Activated CD4-positive, CD25-positive, alpha-beta regulatory T cell treated with anti-CD3 and anti-CD28 coated beads, Interleukin-2, amount 50 U/mL, for 24 hours (primary cell): ENCODE data around the gene TUBA3E.
A peak's percentile ranks its signal among the peaks of the same experiment; 100 is the strongest.
"Not testable (repeated sequence)": the region's sequence is repeated elsewhere in the genome, so short reads cannot be mapped to it uniquely, and the experiment has no call there.

ENCODE experiments used
- ATAC-seq, 2 donors: fragments of 150-1000 bp; cut with Tn5 transposase; one replicate each; pipeline ENCODE4 v1.10.0; 2021; ENCODE audit warnings: mild to moderate bottlenecking in 1 of 2, moderate library complexity in 1 of 2

TUBA3E gene

DNA sequence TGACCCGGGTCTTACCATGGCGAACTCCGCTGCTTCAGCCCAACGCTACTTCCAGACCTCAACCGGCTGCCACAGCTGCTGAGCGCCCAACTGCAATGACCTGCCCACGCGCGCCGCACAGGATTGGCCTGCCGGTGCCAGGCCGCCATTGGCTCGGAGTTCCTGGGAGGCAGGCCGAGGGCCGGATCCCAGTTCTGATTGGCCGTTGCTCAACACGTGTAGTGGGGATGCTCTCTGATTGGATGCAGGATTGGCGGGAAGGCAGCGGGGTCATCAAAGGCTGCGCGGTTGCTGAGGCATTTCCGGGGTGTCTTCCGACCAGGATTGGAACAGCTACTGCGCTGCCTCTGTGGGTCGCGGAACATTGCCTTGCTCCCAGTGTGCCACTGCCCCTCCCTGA lies at the start of gene TUBA3E:
Gene TUBA3E (minus strand): TSS at position 97 of the 400 bp plus-strand sequence. CDS start 79 bp downstream, at position 18.
- ATAC-seq = no peak

GRCh38 chr2:130246430-130246829 lies 48.2 kb upstream of the TUBA3E start:
- ATAC-seq = no peak

DNA sequence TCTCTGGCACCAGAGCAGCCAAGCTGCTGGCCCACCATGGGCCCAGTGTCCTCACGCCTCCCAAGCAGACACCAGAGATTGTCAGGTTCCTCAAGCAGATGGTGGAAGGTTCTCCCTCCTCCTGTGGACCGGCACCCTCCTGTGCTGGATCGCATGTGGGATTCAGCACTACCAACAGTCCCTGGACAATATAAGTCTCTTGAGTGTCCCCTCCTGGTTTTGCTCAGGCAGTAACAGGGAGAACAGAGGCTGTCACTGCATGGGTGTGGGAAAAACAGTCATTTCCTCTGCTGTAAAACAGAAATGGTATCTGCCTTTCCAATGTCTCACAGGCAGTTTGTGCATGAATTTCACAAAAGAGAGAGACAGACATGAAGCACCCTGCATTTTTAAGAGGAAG lies 47.7 kb upstream of the TUBA3E start:
- ATAC-seq = no peak

- no peak for ATAC-seq
Observed at GRCh38 chr2:130243359-130243758, 45.1 kb upstream of the TUBA3E start.

- ATAC-seq = no peak
Observed at GRCh38 chr2:130241041-130241707, 42.9 kb upstream of the TUBA3E start.

GRCh38 chr2:130239581-130239980 lies 41.3 kb upstream of the TUBA3E start:
- not testable (repeated sequence) for ATAC-seq

- peak in 1 of 2 donors; percentile 38 for ATAC-seq
Observed at GRCh38 chr2:130233066-130233465, 34.8 kb upstream of the TUBA3E start.

GRCh38 chr2:130231656-130232055 lies 33.4 kb upstream of the TUBA3E start:
- ATAC-seq = no peak

- not testable (repeated sequence) for ATAC-seq
Observed at GRCh38 chr2:130230907-130231306, 32.7 kb upstream of the TUBA3E start.

DNA sequence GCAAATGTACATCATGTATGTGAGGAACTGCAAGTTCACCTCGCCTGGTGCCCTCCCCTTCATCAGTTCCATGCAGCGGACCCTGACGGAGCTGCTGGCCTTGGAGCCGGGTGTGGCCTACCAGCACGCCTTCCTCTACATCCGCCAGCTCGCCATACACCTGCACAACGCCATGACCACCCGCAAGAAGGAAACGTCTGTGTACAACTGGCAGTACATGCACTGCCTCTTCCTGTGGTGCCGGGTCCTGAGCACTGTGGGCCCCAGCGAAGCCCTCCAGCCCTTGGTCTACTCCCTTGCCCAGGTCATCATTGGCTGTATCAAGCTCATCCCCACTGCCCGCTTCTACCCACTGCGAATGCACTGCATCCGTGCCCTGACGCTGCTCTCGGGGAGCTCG lies 32.1 kb upstream of the TUBA3E start:
- not testable (repeated sequence) for ATAC-seq

DNA sequence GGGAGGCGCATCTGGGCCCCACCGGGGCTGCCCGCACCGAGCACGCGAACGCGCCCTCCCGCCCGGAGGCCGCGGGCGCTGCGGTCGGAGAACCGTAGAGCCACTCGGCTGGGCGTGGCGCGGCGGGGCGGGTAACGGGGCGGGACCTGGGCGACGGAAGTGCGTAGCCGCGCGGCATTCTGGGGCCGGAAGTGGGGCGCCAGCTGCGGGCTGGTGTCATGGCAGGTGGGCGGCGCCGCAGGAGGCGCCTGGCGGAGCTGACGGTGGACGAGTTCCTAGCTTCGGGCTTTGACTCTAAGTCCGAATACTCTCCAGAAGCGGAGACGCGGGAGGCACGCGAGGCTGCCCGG lies 30.9 kb upstream of the TUBA3E start:
- peak; percentile 25 to 43 for ATAC-seq

GRCh38 chr2:130228467-130229160 lies 30.4 kb upstream of the TUBA3E start:
- not testable (repeated sequence) for ATAC-seq

DNA sequence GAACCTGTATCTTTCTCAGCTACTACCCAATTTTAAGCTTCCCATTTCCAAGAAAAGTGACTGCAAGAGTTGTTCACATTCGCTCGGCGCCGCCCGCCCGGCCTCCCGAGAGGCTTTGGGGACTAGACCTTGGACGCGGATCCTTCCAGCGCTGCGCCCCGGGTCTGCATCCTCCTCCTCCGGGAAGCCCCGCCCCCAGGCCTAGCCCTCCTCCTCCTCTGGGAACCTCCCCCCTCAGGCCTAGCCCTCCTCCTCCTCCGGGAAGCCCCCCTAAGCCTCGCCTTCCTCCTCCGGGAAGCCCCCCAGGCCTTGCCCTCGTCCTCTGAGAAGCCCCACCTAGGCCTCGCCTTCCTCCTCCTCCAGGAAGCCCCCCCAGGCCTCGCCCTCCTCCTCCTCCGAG lies 29.8 kb upstream of the TUBA3E start:
- ATAC-seq = not testable (repeated sequence)

- ATAC-seq = peak in 1 of 2 donors; percentile 79
Observed at GRCh38 chr2:130222523-130222922, 24.3 kb upstream of the TUBA3E start.

GRCh38 chr2:130220505-130220904 lies 22.3 kb upstream of the TUBA3E start:
- not testable (repeated sequence) for ATAC-seq

DNA sequence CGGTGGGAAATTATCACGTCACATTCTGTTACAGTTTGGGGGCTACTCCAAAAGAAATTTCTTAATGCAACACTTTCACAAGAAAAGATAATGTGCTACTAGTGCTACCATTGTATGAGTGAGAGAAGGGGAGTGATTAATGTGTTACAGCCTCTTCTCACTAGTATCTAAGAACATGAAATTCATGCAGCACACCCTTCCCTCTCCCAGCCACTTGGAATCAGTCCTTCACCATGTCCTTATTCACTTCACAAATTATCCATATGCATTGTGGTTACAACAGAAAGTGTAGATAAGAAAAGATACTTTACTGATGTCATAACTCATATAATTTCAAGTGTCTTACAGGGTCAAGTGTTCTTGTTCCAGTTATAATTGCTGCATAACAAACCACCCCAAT lies 20.9 kb upstream of the TUBA3E start:
- not testable (repeated sequence) for ATAC-seq

DNA sequence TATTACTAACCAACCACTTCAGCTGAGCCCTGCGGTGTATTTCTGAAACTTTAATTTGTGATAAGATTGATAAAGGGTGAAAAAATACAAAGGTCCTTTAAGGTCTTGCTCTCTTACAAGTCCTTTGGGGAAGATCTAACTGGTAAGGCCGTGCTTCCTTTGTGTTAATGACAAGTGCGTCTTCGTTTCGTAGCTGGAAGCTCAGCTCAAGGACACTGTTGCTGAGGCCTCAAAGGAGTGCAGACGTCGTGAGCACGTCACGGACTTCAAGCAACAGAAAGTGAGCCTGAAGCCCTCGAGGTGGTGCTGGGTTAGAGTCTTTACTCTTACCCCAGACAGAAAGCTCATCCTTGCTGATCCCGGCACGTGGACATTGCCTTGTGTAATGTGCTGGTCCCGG lies 8.8 kb upstream of the TUBA3E start:
- ATAC-seq = peak; percentile 20 to 25

DNA sequence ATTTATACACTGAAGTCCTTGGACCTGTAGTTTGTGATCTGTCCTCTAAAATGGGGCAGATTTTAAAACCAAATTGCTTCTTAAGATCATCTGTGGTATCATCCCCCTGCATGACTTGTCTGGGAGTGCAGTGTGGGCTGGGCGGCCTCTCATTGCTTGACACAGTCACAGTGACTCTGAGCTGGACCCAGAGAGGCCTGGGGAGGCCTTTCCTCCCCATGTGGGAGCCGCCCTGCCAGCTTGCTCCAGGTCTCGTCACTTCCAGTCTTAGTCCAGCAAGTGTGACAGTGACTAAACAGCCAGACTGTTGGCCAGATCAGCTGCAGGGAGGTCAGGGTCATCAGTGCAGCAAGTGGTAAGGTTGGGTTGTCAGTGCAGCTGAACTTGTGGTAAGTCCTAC lies 4.9 kb upstream of the TUBA3E start:
- ATAC-seq = not testable (repeated sequence)

GRCh38 chr2:130202518-130202917 lies 4.3 kb upstream of the TUBA3E start:
- ATAC-seq = not testable (repeated sequence)

DNA sequence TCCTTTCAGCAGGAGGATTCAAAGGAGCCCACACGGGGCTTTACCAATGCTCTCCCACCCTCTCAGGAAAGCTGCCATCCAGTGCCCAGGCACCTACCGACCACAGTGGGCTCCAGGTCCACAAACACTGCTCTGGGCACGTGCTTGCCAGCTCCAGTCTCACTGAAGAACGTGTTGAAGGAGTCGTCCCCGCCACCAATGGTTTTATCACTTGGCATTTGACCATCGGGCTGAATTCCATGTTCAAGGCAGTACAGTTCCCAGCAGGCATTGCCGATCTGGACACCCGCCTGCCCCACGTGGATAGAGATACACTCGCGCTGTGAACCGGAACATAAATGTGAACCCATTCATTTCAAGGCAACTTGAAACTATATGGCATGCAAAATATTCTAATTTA lies 2.2 kb downstream of the TUBA3E start:
- ATAC-seq = not testable (repeated sequence)

DNA sequence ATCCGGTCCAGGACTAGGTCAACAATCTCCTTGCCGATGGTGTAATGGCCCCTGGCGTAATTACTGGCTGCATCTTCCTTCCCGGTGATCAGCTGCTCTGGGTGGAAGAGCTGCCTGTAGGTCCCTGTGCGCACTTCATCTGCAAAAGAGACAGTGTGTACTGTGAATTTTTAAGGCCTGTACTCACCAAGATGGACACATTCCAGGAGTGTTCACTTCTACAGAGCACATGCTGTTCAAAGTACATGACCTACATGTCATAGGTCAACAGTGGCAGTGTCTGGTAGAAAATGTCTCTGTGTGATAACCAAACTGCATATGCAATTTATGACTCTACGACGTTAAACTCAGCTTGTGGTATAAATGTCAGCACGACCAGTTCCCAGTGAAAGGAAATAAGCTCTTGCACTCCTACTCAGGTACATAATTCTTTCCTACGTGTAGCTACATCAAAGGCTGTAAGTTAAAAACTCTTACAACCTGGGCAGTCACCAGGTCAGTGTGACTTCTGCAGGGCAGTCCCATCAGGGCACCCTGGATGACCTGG lies 3.1 kb downstream of the TUBA3E start:
- not testable (repeated sequence) for ATAC-seq

- not testable (repeated sequence) for ATAC-seq
Observed at GRCh38 chr2:130193824-130194223, 4.4 kb downstream of the TUBA3E start.

DNA sequence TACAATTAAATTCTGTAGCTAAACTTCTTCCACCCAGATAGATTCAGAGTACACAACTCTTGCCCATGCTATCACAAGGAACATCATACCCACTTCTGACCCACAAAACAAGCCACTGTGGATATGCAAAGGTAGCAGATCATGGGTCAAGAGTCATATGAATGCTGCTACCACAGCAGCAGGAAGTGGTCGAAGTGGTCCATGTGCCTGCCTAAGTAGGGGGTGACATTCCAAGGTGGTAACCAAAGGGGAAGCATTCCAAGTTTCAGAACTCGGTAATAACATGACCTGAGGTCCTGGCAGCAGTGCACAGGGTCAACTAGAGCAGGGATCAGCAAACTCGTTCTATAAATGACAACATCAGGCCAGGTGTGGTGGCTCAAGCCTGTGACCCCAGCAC lies 5.8 kb downstream of the TUBA3E start:
- ATAC-seq = not testable (repeated sequence)

- ATAC-seq = not testable (repeated sequence)
Observed at GRCh38 chr2:130191319-130191718, 6.9 kb downstream of the TUBA3E start.
